ENCODE results near the gene CNDP1. TPM values are rescaled to one million over a fixed set of nuclear protein-coding genes. Genes with fewer than 3 reads are reported as not detected.

CNDP1 gene
- total RNA-seq, 1 donor from 2014 or later: 0.40 TPM

- Mint-ChIP-seq H3K36me3 (no peaks in the 10 kb centered on the region), H3K9me3 (no peaks in the 10 kb centered on the region), H3K4me1 (peaks cover 19% of the 10 kb centered on the region), H3K27ac (no peak overlapping the region), H3K27me3 (ENCODE audit: low read depth) (no peaks in the 10 kb centered on the region), H3K4me3 (no peak overlapping the region)
- TF ChIP-seq CTCF (IDR thresholded peaks at IDR 0.05; ENCODE audit: unreplicated experiment): no peak
- no peak for DNase-seq (ENCODE audit: low spot score in 2 of 2, unreplicated experiment in 2 of 2)
Observed at GRCh38 chr18:74625157-74625556, 90.9 kb downstream of the CNDP1 start.

- TF ChIP-seq CTCF (IDR thresholded peaks at IDR 0.05; ENCODE audit: unreplicated experiment): no peak
- H3K4me1 Mint-ChIP-seq: peaks cover 16% of the 10 kb centered on the region
- no peak for DNase-seq (ENCODE audit: low spot score in 2 of 2, unreplicated experiment in 2 of 2)
- no peaks in the 10 kb centered on the region for H3K9me3 Mint-ChIP-seq
- no peaks in the 10 kb centered on the region for H3K36me3 Mint-ChIP-seq
- H3K27ac Mint-ChIP-seq: no peak overlapping the region
- no peaks in the 10 kb centered on the region for H3K27me3 Mint-ChIP-seq (ENCODE audit: low read depth)
- no peak overlapping the region for H3K4me3 Mint-ChIP-seq
Observed at GRCh38 chr18:74626049-74626874, 92.0 kb downstream of the CNDP1 start.

GRCh38 chr18:74630804-74631203 is 96.5 kb downstream of the CNDP1 start:
- Mint-ChIP-seq H3K36me3 (peaks cover 24% of the 10 kb centered on the region), H3K27me3 (ENCODE audit: low read depth) (no peaks in the 10 kb centered on the region), H3K4me1 (peaks cover 28% of the 10 kb centered on the region), H3K4me3 (no peak overlapping the region), H3K9me3 (no peaks in the 10 kb centered on the region), H3K27ac (no peak overlapping the region)
- no peak for DNase-seq (ENCODE audit: low spot score in 2 of 2, unreplicated experiment in 2 of 2)
- no peak for TF ChIP-seq CTCF (IDR thresholded peaks at IDR 0.05; ENCODE audit: unreplicated experiment)

GRCh38 chr18:74631212-74631611 is 96.9 kb downstream of the CNDP1 start:
- Mint-ChIP-seq H3K27ac (no peak overlapping the region), H3K4me1 (peaks cover 30% of the 10 kb centered on the region), H3K27me3 (ENCODE audit: low read depth) (no peaks in the 10 kb centered on the region), H3K9me3 (no peaks in the 10 kb centered on the region), H3K4me3 (no peak overlapping the region), H3K36me3 (peaks cover 24% of the 10 kb centered on the region)
- no peak for DNase-seq (ENCODE audit: low spot score in 2 of 2, unreplicated experiment in 2 of 2)
- TF ChIP-seq CTCF (IDR thresholded peaks at IDR 0.05; ENCODE audit: unreplicated experiment): no peak

- no peak overlapping the region for H3K4me3 Mint-ChIP-seq
- TF ChIP-seq CTCF (IDR thresholded peaks at IDR 0.05; ENCODE audit: unreplicated experiment): no peak
- H3K36me3 Mint-ChIP-seq: peaks cover 24% of the 10 kb centered on the region
- H3K4me1 Mint-ChIP-seq: peaks cover 34% of the 10 kb centered on the region
- no peak overlapping the region for H3K27ac Mint-ChIP-seq
- DNase-seq (ENCODE audit: low spot score in 2 of 2, unreplicated experiment in 2 of 2): no peak
- H3K9me3 Mint-ChIP-seq: no peaks in the 10 kb centered on the region
- no peaks in the 10 kb centered on the region for H3K27me3 Mint-ChIP-seq (ENCODE audit: low read depth)
Observed at GRCh38 chr18:74631623-74632350, 97.5 kb downstream of the CNDP1 start.
